NCI-H1417 treated with DMSO at 0.1 percent for 48 hours (cell line): Measurements from ENCODE around the gene CBARP.
"Not testable (repeated sequence)": the region's sequence is repeated elsewhere in the genome, so short reads cannot be mapped to it uniquely, and the experiment has no call there.

Experiments
- DNase-seq: peaks from one replicate; lab custom pipeline; 2025; lab: John Stamatoyannopoulos, UW

CBARP gene

GRCh38 chr19:1210227-1210538 is 27.6 kb downstream of the CBARP start:
- DNase-seq, result no peak

GRCh38 chr19:1208830-1209229 is 29.0 kb downstream of the CBARP start:
- DNase-seq, result not testable (repeated sequence)

GRCh38 chr19:1206864-1207450 is 30.8 kb downstream of the CBARP start:
- DNase-seq, result no peak

- no peak for DNase-seq
These were observed 31.5 kb downstream of the CBARP start for GRCh38 chr19:1206150-1206863.

GRCh38 chr19:1205114-1206099 is 32.4 kb downstream of the CBARP start, which contains the start of gene STK11:
TSS of gene STK11 (plus strand) at chr19:1205778. CDS start at chr19:1206914, 1,136 bp downstream.
- DNase-seq, result peak; percentile 92

- DNase-seq, result not testable (repeated sequence)
These were observed 37.2 kb downstream of the CBARP start for GRCh38 chr19:1200614-1201013.

GRCh38 chr19:1199531-1199930 is 38.3 kb downstream of the CBARP start:
- no peak for DNase-seq

- DNase-seq, result no peak
These were observed 48.4 kb downstream of the CBARP start for GRCh38 chr19:1189419-1189818.

GRCh38 chr19:1183543-1184172 is 54.1 kb downstream of the CBARP start:
- DNase-seq, result no peak

- DNase-seq, result no peak
These were observed 55.1 kb downstream of the CBARP start for GRCh38 chr19:1182727-1183126.

GRCh38 chr19:1182068-1182467 is 55.7 kb downstream of the CBARP start:
- DNase-seq, result no peak

GRCh38 chr19:1181606-1182005 is 56.2 kb downstream of the CBARP start:
- DNase-seq, result no peak
